ENCODE measurements around the gene PYHIN1. TPM values are rescaled to one million over a fixed set of nuclear protein-coding genes. Genes with fewer than 3 reads are reported as not detected.

The PYHIN1 gene
- total RNA-seq, 2 donors from 2014 or later, result not detected

GRCh38 chr1:158979229-158979628, 47.9 kb downstream of the PYHIN1 start:
- Histone ChIP-seq H3K4me3 (ENCODE audit: low read length) (no peak overlapping the region), H3K4me1 (ENCODE audit: control insufficient read depth, insufficient read depth, low read length) (no peaks in the 10 kb centered on the region), H3K27ac (ENCODE audit: low read depth, low read length) (no peak overlapping the region), H3K36me3 (ENCODE audit: control insufficient read depth, insufficient read depth, low read length) (no peaks in the 10 kb centered on the region), H3K27me3 (ENCODE audit: control insufficient read depth, insufficient read depth, low read length, poor library complexity, severe bottlenecking) (no peaks in the 10 kb centered on the region), H3K9ac (ENCODE audit: extremely low read depth, low read length, poor library complexity, severe bottlenecking) (no peak overlapping the region), H3K9me3 (ENCODE audit: control insufficient read depth, low read length) (peaks cover 21% of the 10 kb centered on the region)
- no peak for TF ChIP-seq CTCF (conservative IDR thresholded peaks at IDR 0.05)
- Mint-ChIP-seq H3K4me1 (no peaks in the 10 kb centered on the region), H3K27ac (no peak overlapping the region), H3K4me3 (no peak overlapping the region), H3K36me3 (ENCODE audit: low read depth) (no peaks in the 10 kb centered on the region), H3K27me3 (ENCODE audit: insufficient read depth) (no peaks in the 10 kb centered on the region), H3K9me3 (peaks cover 31% of the 10 kb centered on the region)
- WGBS, 2 experiments (ENCODE audit: insufficient coverage in 1 of 2, insufficient read length in 1 of 2), result 95% methylated on average over 1 of the region's 1 CpG; no CpG with 5 or more reads in 1 of the 2 experiments
- DNase-seq, result no peak

GRCh38 chr1:158983235-158983634, 51.9 kb downstream of the PYHIN1 start:
- Histone ChIP-seq H3K27ac (ENCODE audit: low read depth, low read length) (no peak overlapping the region), H3K4me3 (ENCODE audit: low read length) (no peak overlapping the region), H3K27me3 (ENCODE audit: control insufficient read depth, insufficient read depth, low read length, poor library complexity, severe bottlenecking) (no peaks in the 10 kb centered on the region), H3K9ac (ENCODE audit: extremely low read depth, low read length, poor library complexity, severe bottlenecking) (no peak overlapping the region), H3K9me3 (ENCODE audit: control insufficient read depth, low read length) (peaks cover 21% of the 10 kb centered on the region), H3K36me3 (ENCODE audit: control insufficient read depth, insufficient read depth, low read length) (no peaks in the 10 kb centered on the region), H3K4me1 (ENCODE audit: control insufficient read depth, insufficient read depth, low read length) (no peaks in the 10 kb centered on the region)
- WGBS, 2 experiments (ENCODE audit: insufficient coverage in 1 of 2, insufficient read length in 1 of 2), result 80 to 97% methylated on average over 1 to 2 of the region's 2 CpGs
- Mint-ChIP-seq H3K27ac (no peak overlapping the region), H3K36me3 (ENCODE audit: low read depth) (no peaks in the 10 kb centered on the region), H3K27me3 (ENCODE audit: insufficient read depth) (no peaks in the 10 kb centered on the region), H3K9me3 (peaks cover 33% of the 10 kb centered on the region), H3K4me1 (no peaks in the 10 kb centered on the region), H3K4me3 (no peak overlapping the region)
- no peak for DNase-seq
- no peak for TF ChIP-seq CTCF (conservative IDR thresholded peaks at IDR 0.05)

GRCh38 chr1:158984386-158984785, 53.0 kb downstream of the PYHIN1 start:
- TF ChIP-seq CTCF (conservative IDR thresholded peaks at IDR 0.05), result no peak
- no peaks in the 10 kb centered on the region for H3K27me3 ChIP-seq (ENCODE audit: control insufficient read depth, insufficient read depth, low read length, poor library complexity, severe bottlenecking)
- H3K27ac Mint-ChIP-seq, result no peak overlapping the region
- H3K4me3 ChIP-seq (ENCODE audit: low read length), result no peak overlapping the region
- H3K4me1 ChIP-seq (ENCODE audit: control insufficient read depth, insufficient read depth, low read length), result no peaks in the 10 kb centered on the region
- H3K27me3 Mint-ChIP-seq (ENCODE audit: insufficient read depth), result peaks cover 1% of the 10 kb centered on the region
- H3K36me3 ChIP-seq (ENCODE audit: control insufficient read depth, insufficient read depth, low read length), result no peaks in the 10 kb centered on the region
- no peak for DNase-seq
- H3K4me3 Mint-ChIP-seq, result no peak overlapping the region
- no peaks in the 10 kb centered on the region for H3K36me3 Mint-ChIP-seq (ENCODE audit: low read depth)
- H3K9ac ChIP-seq (ENCODE audit: extremely low read depth, low read length, poor library complexity, severe bottlenecking), result no peak overlapping the region
- H3K9me3 Mint-ChIP-seq, result peaks cover 33% of the 10 kb centered on the region
- H3K4me1 Mint-ChIP-seq, result no peaks in the 10 kb centered on the region
- H3K9me3 ChIP-seq (ENCODE audit: control insufficient read depth, low read length), result peaks cover 21% of the 10 kb centered on the region
- no peak overlapping the region for H3K27ac ChIP-seq (ENCODE audit: low read depth, low read length)

All from endodermal cell (in vitro differentiated cells).